ENCODE results near the gene MPP3.

DNA sequence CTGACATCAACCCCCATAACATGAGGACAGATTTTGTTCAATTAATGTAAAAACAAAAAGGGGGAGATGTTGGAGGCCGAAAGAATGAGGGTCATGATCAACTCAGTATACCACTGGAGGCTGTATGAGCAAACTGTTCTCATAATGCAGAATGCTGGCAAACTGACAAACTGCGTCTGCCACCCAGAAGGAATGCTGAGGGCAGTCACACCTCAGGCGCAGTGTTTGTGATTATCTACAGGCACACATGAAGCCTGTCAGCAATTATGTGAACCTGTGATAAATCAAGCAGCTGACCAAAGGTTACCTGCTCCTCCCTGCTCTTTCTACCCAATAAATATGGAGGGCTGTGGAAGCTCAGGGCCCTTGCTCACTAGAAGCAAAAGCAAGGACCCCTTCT is 41.3 kb upstream of the MPP3 start:
- TF ChIP-seq HDAC6 (IDR thresholded peaks at IDR 0.05; ENCODE audit: unreplicated experiment) (no peak), POU2F2 (IDR thresholded peaks at IDR 0.05; ENCODE audit: borderline replicate concordance, low read depth, low read length) (no peak), NFIC (IDR thresholded peaks at IDR 0.05; ENCODE audit: low read depth, low read length) (no peak), RFX5 (IDR thresholded peaks at IDR 0.05; ENCODE audit: low read depth, low read length) (no peak), CREB1 (IDR thresholded peaks at IDR 0.05; ENCODE audit: low read depth) (no peak), ZNF274 (IDR thresholded peaks at IDR 0.05; ENCODE audit: insufficient read depth, insufficient read length) (no peak)
- TF ChIP-seq, protein P1, sequence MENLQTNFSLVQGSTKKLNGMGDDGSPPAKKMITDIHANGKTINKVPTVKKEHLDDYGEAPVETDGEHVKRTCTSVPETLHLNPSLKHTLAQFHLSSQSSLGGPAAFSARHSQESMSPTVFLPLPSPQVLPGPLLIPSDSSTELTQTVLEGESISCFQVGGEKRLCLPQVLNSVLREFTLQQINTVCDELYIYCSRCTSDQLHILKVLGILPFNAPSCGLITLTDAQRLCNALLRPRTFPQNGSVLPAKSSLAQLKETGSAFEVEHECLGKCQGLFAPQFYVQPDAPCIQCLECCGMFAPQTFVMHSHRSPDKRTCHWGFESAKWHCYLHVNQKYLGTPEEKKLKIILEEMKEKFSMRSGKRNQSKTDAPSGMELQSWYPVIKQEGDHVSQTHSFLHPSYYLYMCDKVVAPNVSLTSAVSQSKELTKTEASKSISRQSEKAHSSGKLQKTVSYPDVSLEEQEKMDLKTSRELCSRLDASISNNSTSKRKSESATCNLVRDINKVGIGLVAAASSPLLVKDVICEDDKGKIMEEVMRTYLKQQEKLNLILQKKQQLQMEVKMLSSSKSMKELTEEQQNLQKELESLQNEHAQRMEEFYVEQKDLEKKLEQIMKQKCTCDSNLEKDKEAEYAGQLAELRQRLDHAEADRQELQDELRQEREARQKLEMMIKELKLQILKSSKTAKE (IDR thresholded peaks at IDR 0.05; ENCODE audit: low read depth, poor library complexity, severe bottlenecking), result no peak
- TF ChIP-seq, protein P2, sequence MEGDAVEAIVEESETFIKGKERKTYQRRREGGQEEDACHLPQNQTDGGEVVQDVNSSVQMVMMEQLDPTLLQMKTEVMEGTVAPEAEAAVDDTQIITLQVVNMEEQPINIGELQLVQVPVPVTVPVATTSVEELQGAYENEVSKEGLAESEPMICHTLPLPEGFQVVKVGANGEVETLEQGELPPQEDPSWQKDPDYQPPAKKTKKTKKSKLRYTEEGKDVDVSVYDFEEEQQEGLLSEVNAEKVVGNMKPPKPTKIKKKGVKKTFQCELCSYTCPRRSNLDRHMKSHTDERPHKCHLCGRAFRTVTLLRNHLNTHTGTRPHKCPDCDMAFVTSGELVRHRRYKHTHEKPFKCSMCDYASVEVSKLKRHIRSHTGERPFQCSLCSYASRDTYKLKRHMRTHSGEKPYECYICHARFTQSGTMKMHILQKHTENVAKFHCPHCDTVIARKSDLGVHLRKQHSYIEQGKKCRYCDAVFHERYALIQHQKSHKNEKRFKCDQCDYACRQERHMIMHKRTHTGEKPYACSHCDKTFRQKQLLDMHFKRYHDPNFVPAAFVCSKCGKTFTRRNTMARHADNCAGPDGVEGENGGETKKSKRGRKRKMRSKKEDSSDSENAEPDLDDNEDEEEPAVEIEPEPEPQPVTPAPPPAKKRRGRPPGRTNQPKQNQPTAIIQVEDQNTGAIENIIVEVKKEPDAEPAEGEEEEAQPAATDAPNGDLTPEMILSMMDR (IDR thresholded peaks at IDR 0.05 in 2 of 3, conservative IDR thresholded peaks at IDR 0.05 in 1 of 3; ENCODE audit: control insufficient read depth in 2 of 3, extremely low read depth in 1 of 3, insufficient read depth in 1 of 3, low read depth in 3 of 3, low read length in 3 of 3), result no peak
- TF ChIP-seq, protein P3, sequence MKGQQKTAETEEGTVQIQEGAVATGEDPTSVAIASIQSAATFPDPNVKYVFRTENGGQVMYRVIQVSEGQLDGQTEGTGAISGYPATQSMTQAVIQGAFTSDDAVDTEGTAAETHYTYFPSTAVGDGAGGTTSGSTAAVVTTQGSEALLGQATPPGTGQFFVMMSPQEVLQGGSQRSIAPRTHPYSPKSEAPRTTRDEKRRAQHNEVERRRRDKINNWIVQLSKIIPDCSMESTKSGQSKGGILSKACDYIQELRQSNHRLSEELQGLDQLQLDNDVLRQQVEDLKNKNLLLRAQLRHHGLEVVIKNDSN (IDR thresholded peaks at IDR 0.05; ENCODE audit: borderline replicate concordance, extremely low read length, insufficient read depth, low read depth, low read length), result no peak
- TF ChIP-seq, protein P4, sequence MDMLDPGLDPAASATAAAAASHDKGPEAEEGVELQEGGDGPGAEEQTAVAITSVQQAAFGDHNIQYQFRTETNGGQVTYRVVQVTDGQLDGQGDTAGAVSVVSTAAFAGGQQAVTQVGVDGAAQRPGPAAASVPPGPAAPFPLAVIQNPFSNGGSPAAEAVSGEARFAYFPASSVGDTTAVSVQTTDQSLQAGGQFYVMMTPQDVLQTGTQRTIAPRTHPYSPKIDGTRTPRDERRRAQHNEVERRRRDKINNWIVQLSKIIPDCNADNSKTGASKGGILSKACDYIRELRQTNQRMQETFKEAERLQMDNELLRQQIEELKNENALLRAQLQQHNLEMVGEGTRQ (IDR thresholded peaks at IDR 0.05; ENCODE audit: borderline replicate concordance, low read depth, low read length), result no peak

Measured in GM12878 (cell line).